OCI-LY1 (cell line): ENCODE measurements around the gene FBLN2.

Source experiments
- EZH2 ChIP-seq: fragments of 200-600 bp; sonication (generic), shearing (Covaris generic); IDR thresholded peaks from 2 replicates; pipeline ENCODE4 v1.8.0; 2017; ENCODE audit warnings: borderline replicate concordance, mixed run types, mild to moderate bottlenecking, antibody characterized with exemption, low read length, moderate library complexity, mixed read lengths
- TF ChIP-seq, protein P1 (sequence below): fragments of 200-600 bp; sonication (generic), shearing (Covaris generic); IDR thresholded peaks from 2 replicates; pipeline ENCODE4 v1.5.1; 2017; ENCODE audit warnings: mild to moderate bottlenecking, antibody characterized with exemption, low read length, moderate library complexity, mixed read lengths

DNA sequence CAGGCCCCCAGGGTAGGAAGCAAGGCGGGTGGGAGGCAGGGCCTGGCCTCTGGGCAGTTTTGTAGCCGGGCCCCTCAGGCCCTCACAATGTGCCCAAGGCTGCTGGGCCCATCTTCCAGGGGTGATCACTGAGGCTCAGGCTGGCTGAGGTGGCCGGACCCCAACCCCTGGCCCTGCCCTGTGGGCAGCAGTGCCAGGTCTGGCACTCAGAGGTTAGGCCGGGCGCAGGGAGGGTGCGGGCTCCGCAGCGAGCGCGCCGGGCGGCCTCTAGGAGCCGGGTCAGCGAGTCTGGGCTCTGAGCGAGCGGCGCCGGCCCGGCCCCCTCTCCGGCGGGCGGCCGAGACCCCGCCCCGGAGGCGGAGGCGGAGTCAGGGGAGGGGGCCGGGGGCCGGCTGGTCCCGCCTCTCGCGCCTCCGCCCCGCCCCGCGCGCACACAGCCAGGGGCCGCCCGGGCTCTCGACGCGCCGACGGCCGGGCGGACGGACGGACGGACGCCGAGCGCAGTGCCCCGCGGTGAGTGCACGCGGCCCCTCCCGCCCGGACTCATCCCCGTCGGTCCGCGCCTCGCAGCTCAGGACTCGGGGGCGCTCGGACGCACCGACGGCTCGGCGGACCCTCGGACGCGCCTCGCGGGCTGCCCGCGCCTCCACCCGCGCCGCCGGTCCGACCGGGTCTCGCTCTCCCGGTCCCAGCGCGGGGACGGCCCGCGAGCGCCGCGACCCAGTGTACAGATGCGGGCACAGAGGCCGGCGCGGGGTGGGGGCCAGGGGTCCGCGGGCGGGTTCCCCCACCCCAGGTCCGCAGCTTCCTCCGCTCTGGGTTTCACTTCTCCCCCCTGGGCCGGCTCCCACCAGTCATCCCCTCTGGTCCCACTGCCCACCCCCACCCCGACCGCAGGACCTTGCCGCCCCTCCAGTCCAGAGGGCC, at the start of gene FBLN2:
- TF ChIP-seq, protein P1, sequence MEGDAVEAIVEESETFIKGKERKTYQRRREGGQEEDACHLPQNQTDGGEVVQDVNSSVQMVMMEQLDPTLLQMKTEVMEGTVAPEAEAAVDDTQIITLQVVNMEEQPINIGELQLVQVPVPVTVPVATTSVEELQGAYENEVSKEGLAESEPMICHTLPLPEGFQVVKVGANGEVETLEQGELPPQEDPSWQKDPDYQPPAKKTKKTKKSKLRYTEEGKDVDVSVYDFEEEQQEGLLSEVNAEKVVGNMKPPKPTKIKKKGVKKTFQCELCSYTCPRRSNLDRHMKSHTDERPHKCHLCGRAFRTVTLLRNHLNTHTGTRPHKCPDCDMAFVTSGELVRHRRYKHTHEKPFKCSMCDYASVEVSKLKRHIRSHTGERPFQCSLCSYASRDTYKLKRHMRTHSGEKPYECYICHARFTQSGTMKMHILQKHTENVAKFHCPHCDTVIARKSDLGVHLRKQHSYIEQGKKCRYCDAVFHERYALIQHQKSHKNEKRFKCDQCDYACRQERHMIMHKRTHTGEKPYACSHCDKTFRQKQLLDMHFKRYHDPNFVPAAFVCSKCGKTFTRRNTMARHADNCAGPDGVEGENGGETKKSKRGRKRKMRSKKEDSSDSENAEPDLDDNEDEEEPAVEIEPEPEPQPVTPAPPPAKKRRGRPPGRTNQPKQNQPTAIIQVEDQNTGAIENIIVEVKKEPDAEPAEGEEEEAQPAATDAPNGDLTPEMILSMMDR: no peak
- no peak for TF ChIP-seq EZH2
